Cortex of kidney (tissue), 1 donor: ENCODE measurements around the gene TBATA.
"Not testable (repeated sequence)": the region's sequence is repeated elsewhere in the genome, so short reads cannot be mapped to it uniquely, and the experiment has no call there.

Source experiments
- DNase-seq: peaks from one replicate; lab custom pipeline; 2025; lab: John Stamatoyannopoulos, UW

Gene TBATA

GRCh38 chr10:70779088-70779487 lies 6.1 kb downstream of the TBATA start:
- no peak for DNase-seq

- DNase-seq: no peak
Observed at GRCh38 chr10:70778267-70778924, 6.8 kb downstream of the TBATA start.

GRCh38 chr10:70777063-70777875 lies 7.9 kb downstream of the TBATA start:
- DNase-seq: no peak

- DNase-seq: no peak
Observed at GRCh38 chr10:70776455-70777005, 8.6 kb downstream of the TBATA start.

- DNase-seq: no peak
Observed at GRCh38 chr10:70775679-70776454, 9.3 kb downstream of the TBATA start.

GRCh38 chr10:70774810-70775678 lies 10.1 kb downstream of the TBATA start:
- DNase-seq: no peak

GRCh38 chr10:70773965-70774809 lies 11.0 kb downstream of the TBATA start:
- DNase-seq: no peak

- DNase-seq: no peak
Observed at GRCh38 chr10:70773461-70773860, 11.7 kb downstream of the TBATA start.

- no peak for DNase-seq
Observed at GRCh38 chr10:70772627-70773026, 12.6 kb downstream of the TBATA start.

- DNase-seq: no peak
Observed at GRCh38 chr10:70771311-70772194, 13.6 kb downstream of the TBATA start.

GRCh38 chr10:70770516-70770915 lies 14.7 kb downstream of the TBATA start:
- DNase-seq: not testable (repeated sequence)

- DNase-seq: no peak
Observed at GRCh38 chr10:70770001-70770400, 15.2 kb downstream of the TBATA start.

GRCh38 chr10:70769121-70769520 lies 16.1 kb downstream of the TBATA start:
- DNase-seq: no peak

GRCh38 chr10:70768026-70768685 lies 17.0 kb downstream of the TBATA start:
- DNase-seq: not testable (repeated sequence)

GRCh38 chr10:70765794-70766594 lies 19.2 kb downstream of the TBATA start:
- no peak for DNase-seq

GRCh38 chr10:70763567-70763966 lies 21.6 kb downstream of the TBATA start:
- no peak for DNase-seq

- no peak for DNase-seq
Observed at GRCh38 chr10:70762441-70763175, 22.6 kb downstream of the TBATA start.
